KMS-11 (cell line): ENCODE results near the gene ZBTB17.

Source experiments
- H2AFZ ChIP-seq: fragments of 200-600 bp; sonication (generic); 2 replicates; pipeline ENCODE4 v1.6.1; 2016; ENCODE audit warnings: antibody characterized with exemption, mixed run types, low read depth
- H3K27ac ChIP-seq: fragments of 200-600 bp; sonication (generic); 2 replicates; pipeline ENCODE4 v1.6.1; 2016; ENCODE audit warnings: mild to moderate bottlenecking, mixed run types
- H3K27me3 ChIP-seq: fragments of 200-600 bp; sonication (generic); 2 replicates; pipeline ENCODE4 v1.6.1; 2017; ENCODE audit warnings: mild to moderate bottlenecking, low read depth, mixed run types, moderate library complexity; ENCODE audit not compliant: insufficient read depth
- H3K36me3 ChIP-seq: fragments of 200-600 bp; sonication (generic); 2 replicates; pipeline ENCODE4 v1.6.1; 2017; ENCODE audit warnings: mild to moderate bottlenecking, mixed run types; ENCODE audit not compliant: insufficient read depth
- H3K4me1 ChIP-seq: fragments of 200-600 bp; sonication (generic); 2 replicates; pipeline ENCODE4 v1.6.1; 2016; ENCODE audit warnings: mild to moderate bottlenecking, low read depth, mixed run types; ENCODE audit not compliant: poor library complexity, severe bottlenecking
- H3K4me2 ChIP-seq: fragments of 200-600 bp; sonication (generic); 2 replicates; pipeline ENCODE4 v1.7.0; 2016; ENCODE audit warnings: mild to moderate bottlenecking, mixed run types
- H3K4me3 ChIP-seq: fragments of 200-600 bp; sonication (generic); IDR thresholded peaks from 2 replicates; pipeline ENCODE4 v1.6.1; 2017; ENCODE audit warnings: low read depth, low read length, mixed read lengths; ENCODE audit not compliant: insufficient read depth
- H3K79me2 ChIP-seq: fragments of 200-600 bp; sonication (generic); 2 replicates; pipeline ENCODE4 v1.6.1; 2016; ENCODE audit warnings: low read depth, mixed run types; ENCODE audit not compliant: insufficient read depth
- H3K9ac ChIP-seq: fragments of 200-600 bp; sonication (generic); 2 replicates; pipeline ENCODE4 v1.6.1; 2016; ENCODE audit warnings: mild to moderate bottlenecking, mixed run types
- H4K20me1 ChIP-seq: fragments of 200-600 bp; sonication (generic); 2 replicates; pipeline ENCODE4 v1.6.1; 2016; ENCODE audit warnings: mild to moderate bottlenecking, mixed run types; ENCODE audit not compliant: insufficient read depth
- CTCF ChIP-seq: fragments of 200-600 bp; sonication (generic); conservative IDR thresholded peaks from 2 replicates; pipeline ENCODE4 v1.6.1; 2017; ENCODE audit warnings: low read depth, mild to moderate bottlenecking, antibody characterized with exemption, low read length, moderate library complexity, mixed read lengths

Gene ZBTB17

DNA sequence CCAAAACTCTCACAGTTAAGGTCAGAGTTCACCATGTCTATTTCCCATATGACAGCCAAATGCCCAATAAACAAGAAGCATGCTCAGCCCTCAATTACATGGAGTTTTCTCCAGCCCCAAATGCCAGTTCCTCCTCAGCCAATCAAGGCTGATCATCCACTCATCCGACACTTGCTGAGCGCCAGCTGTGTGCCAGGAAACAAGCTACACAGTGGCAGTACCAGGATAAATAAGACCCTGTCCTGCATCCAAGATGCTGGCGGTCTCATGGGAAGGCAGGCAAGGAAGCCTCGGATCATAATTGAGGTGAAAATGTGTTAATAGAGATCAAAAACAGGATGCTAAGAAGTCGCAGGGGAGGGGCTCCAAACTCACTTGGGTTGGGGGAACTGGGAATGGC is 7.7 kb downstream of the ZBTB17 start:
- Histone ChIP-seq H3K79me2 (peaks cover 14% of the 10 kb centered on the region; the same call in 1 of the 2 replicates), H3K4me1 (peaks cover 35% of the 10 kb centered on the region), H3K36me3 (no peaks in the 10 kb centered on the region), H2AFZ (no peak overlapping the region), H3K4me3 (no peak overlapping the region), H3K9ac (no peak overlapping the region), H3K27me3 (no peaks in the 10 kb centered on the region), H3K4me2 (no peak overlapping the region), H4K20me1 (no peaks in the 10 kb centered on the region), H3K27ac (no peak overlapping the region)
- TF ChIP-seq CTCF, result no peak

DNA sequence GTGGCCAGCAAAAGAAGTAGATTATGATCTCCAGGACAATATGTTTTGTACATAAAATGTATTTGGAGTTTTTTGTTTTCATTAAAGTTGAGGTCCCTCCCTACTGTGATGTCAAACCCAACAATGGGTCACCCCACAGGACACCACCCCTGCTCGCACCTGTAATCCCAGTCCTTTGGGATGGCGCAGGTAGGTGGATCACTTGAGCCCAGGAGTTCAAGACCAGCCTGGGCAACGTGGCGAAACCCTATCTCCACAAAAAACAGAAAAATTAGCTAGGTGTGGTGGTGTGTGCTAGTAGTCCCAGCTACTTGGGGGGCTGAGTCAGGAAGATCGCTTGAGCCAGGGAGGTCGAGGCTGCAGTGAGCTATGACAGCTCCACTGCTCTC is 9.0 kb downstream of the ZBTB17 start:
- Histone ChIP-seq H3K27ac (no peak overlapping the region), H3K9ac (no peak overlapping the region), H3K27me3 (no peaks in the 10 kb centered on the region), H3K4me2 (no peak overlapping the region), H3K4me1 (peaks cover 38% of the 10 kb centered on the region), H3K4me3 (no peak overlapping the region), H2AFZ (no peak overlapping the region), H3K79me2 (peaks cover 9% of the 10 kb centered on the region; the same call in 1 of the 2 replicates), H3K36me3 (no peaks in the 10 kb centered on the region), H4K20me1 (no peaks in the 10 kb centered on the region)
- no peak for TF ChIP-seq CTCF

DNA sequence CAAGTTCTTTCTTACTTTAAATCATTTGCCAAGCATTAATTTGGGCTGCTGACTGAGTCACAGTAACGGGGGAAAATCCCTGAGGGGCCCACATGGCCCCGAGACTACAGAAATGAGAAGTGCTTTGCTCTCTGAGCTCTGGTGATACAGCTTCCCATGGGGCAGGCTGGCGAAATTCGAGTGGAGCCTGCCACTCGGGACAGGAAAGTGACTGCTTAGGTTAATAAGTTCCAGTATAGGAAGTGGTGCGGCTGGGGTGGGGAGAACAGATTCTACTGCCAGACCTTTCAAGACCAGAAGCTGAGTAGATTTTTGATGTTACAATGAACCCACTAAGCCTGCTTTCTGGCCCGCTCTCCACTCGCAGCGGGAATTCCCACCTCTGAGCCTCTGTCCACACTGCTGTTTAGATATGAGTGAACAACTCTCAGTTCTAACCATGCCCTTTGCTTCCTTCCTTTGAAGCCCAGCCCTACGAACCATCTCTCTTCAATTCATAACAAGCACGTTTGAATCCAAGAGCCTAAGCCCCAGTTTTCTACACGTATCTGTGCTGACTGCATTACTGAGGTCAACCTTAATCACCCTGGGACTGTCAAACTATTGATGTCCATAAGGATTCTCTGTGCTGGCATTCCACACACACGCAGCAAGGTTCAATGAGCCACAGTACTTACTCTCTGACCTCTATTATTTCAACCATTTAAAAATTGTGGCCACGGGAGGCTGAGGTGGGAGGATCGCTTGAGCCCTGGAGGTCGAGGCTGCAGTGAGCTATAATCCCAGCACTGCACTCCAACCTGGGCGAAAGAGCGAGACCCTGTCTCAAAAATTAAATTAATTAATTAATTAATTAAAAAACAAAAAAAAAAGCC is 9.6 kb downstream of the ZBTB17 start:
- TF ChIP-seq CTCF, result no peak
- no peaks in the 10 kb centered on the region for H3K36me3 ChIP-seq
- H3K4me3 ChIP-seq, result no peak overlapping the region
- H3K4me2 ChIP-seq, result peak overlapping the region; percentile 34; the same call in 1 of the 2 replicates
- no peak overlapping the region for H2AFZ ChIP-seq
- H3K27me3 ChIP-seq, result no peaks in the 10 kb centered on the region
- H3K79me2 ChIP-seq, result peaks cover 8% of the 10 kb centered on the region; the same call in 1 of the 2 replicates
- H3K4me1 ChIP-seq, result peaks cover 38% of the 10 kb centered on the region
- H3K27ac ChIP-seq, result peak overlapping the region; percentile 44; the same call in 1 of the 2 replicates
- H3K9ac ChIP-seq, result no peak overlapping the region; the same call in 1 of the 2 replicates
- no peaks in the 10 kb centered on the region for H4K20me1 ChIP-seq

GRCh38 chr1:15965228-15965767 is 10.6 kb downstream of the ZBTB17 start:
- Histone ChIP-seq H3K79me2 (peaks cover 8% of the 10 kb centered on the region; the same call in 1 of the 2 replicates), H3K9ac (no peak overlapping the region), H3K4me2 (peak overlapping the region; percentile 34; the same call in 1 of the 2 replicates), H3K4me1 (peaks cover 38% of the 10 kb centered on the region), H3K4me3 (no peak overlapping the region), H4K20me1 (no peaks in the 10 kb centered on the region), H3K27ac (0 out of 2 replicates have a peak overlapping the region, but pooled peaks have one; percentile 44), H2AFZ (no peak overlapping the region), H3K36me3 (no peaks in the 10 kb centered on the region), H3K27me3 (no peaks in the 10 kb centered on the region)
- TF ChIP-seq CTCF, result no peak
